ENCODE data around the gene ENOX1.

Gene ENOX1

DNA sequence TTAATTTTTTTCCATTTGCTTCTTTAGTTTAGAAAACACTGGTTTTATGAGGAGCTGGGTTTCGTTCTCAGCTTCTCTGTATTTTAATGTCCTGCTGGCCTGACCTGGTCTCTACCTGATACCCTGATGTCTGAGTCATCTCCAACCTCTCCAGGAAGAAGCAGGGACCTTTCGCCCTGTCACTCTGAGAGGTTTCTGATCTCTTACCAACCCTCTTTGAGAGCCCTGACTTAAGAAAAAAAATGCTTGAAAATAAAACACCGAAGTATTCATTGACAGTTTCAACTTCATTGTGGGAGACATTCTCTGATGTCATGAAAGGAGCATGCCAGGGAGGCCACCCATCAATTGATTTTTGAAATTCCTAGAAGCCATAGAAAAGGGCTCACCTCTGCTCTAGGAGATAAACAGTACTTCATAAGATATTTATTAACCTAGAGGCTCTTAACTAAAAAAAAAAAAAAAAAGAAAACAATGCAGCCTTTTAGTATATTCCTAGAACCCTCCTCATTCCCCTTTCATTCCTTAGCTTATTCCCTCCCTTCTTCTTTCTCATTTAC is 234.8 kb downstream of the ENOX1 start:
- no peak overlapping the region for H3K4me3 ChIP-seq
- peaks cover 0 to under 1% (median under 1%) of the 10 kb centered on the region in 4 donors for H3K4me1 ChIP-seq
- no peaks in the 10 kb centered on the region for H3K9me3 ChIP-seq
- DNase-seq, result no peak
- intact Hi-C loops (cut with DNase I; ENCODE audit: low total_unique reads), result no loop called here
- TF ChIP-seq, protein P1, sequence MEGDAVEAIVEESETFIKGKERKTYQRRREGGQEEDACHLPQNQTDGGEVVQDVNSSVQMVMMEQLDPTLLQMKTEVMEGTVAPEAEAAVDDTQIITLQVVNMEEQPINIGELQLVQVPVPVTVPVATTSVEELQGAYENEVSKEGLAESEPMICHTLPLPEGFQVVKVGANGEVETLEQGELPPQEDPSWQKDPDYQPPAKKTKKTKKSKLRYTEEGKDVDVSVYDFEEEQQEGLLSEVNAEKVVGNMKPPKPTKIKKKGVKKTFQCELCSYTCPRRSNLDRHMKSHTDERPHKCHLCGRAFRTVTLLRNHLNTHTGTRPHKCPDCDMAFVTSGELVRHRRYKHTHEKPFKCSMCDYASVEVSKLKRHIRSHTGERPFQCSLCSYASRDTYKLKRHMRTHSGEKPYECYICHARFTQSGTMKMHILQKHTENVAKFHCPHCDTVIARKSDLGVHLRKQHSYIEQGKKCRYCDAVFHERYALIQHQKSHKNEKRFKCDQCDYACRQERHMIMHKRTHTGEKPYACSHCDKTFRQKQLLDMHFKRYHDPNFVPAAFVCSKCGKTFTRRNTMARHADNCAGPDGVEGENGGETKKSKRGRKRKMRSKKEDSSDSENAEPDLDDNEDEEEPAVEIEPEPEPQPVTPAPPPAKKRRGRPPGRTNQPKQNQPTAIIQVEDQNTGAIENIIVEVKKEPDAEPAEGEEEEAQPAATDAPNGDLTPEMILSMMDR (IDR thresholded peaks at IDR 0.05), result no peak
- no peak overlapping the region for H3K27ac ChIP-seq
- H3K36me3 ChIP-seq, result no peaks in the 10 kb centered on the region
- no peaks in the 10 kb centered on the region for H3K27me3 ChIP-seq

DNA sequence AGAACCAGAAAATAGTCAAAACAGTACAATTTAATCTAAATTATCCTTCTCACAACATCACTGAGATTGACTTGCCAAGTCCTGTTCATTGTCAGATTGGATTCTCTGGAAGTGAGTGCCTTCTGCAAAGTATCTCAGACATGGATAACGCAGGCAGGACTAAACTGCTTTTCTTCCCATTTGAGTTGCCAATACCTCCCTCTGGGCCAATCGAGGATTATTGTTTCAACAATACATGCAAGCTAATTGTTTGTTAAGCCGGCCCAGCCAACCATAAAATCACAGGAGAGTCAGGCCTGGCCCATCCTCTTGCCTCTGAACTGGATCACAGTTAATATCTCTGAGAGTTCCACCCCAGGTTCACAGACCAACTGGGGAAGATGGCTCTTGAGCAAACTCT is 240.0 kb downstream of the ENOX1 start:
- Histone ChIP-seq H3K4me1 (peaks cover 0 to 32% (median 22%) of the 10 kb centered on the region in 4 donors), H3K36me3 (no peaks in the 10 kb centered on the region), H3K27me3 (no peaks in the 10 kb centered on the region), H3K4me3 (no peak overlapping the region), H3K27ac (no peak overlapping the region), H3K9me3 (no peaks in the 10 kb centered on the region)
- TF ChIP-seq, protein P1 (IDR thresholded peaks at IDR 0.05), result no peak
- no peak for DNase-seq
- intact Hi-C loops (cut with DNase I; ENCODE audit: low total_unique reads), result no loop called here

DNA sequence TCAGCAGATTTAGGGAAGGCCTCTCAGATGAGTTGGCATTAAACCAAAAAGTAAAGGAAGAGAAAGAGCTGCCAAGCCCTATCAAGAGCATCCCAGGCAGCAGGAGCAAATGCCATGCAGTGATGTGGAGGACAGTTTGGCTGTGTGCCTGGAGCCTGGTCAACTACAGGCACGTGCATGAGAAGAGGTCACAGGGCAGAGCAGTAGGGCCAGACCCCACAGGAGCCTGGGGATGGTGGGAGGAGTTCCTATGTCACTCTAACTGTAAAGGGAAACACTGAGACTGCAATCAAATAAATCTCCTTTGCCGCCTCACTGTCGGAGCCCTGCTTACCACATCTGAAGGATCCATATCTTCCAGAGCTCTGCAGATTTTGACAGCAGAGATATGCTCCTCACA is 240.5 kb downstream of the ENOX1 start:
- no peak for DNase-seq
- Histone ChIP-seq H3K27ac (no peak overlapping the region), H3K4me3 (no peak overlapping the region), H3K36me3 (no peaks in the 10 kb centered on the region), H3K27me3 (no peaks in the 10 kb centered on the region), H3K4me1 (peaks cover 0 to 32% (median 22%) of the 10 kb centered on the region in 4 donors), H3K9me3 (no peaks in the 10 kb centered on the region)
- TF ChIP-seq, protein P1 (IDR thresholded peaks at IDR 0.05), result no peak
- intact Hi-C loops (cut with DNase I; ENCODE audit: low total_unique reads), result no loop called here

DNA sequence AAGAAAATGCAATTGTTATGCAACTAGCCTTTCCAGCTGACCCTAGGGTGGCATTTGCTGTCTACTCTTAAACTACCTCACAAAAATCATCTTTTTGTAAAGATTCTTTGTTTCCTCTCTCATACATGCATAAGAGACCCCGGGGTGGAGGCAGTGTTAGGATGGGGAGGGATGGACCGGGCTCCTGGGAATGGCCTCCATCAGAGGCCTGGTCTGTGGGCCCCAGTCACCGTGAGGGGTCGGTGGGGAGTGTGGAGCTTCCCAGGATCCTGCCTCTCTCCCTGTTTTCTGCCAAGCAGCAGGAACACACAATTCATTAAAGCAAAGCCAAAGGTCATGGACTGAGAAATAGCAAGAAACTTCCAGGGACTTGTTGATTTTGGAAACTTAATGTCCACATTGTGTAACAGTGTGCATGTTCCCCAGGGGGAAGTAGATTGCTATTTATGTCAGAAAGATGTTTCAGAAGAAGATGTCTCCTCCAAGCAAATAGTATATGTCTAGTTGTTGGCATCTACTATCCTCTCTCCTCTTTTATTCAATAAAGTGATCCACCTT is 241.4 kb downstream of the ENOX1 start:
- Histone ChIP-seq H3K27me3 (no peaks in the 10 kb centered on the region), H3K36me3 (no peaks in the 10 kb centered on the region), H3K4me3 (no peak overlapping the region), H3K27ac (no peak overlapping the region), H3K4me1 (peaks cover 0 to 32% (median 22%) of the 10 kb centered on the region in 4 donors), H3K9me3 (no peaks in the 10 kb centered on the region)
- TF ChIP-seq, protein P1 (IDR thresholded peaks at IDR 0.05), result no peak
- DNase-seq, result no peak
- intact Hi-C loops (cut with DNase I; ENCODE audit: low total_unique reads), result no loop called here

DNA sequence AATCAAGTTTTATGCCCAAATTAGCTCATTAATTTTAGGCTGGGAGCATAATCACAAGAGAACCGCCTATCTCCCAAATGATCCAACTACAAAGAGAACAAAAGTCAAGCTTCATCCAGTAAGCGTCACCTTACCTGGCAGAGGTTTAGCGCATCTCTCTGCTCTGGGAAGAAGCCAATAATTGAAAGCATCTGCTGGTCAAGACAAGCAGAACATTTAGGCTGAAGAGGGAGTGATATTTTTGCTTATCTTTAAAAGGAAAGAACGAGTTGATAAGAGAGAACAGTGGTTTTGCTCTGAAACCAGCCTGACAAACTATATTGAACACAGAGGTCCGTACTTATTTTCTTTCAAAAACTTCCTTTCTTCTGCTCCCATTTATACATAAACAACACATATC is 242.1 kb downstream of the ENOX1 start:
- no peak for DNase-seq
- intact Hi-C loops (cut with DNase I; ENCODE audit: low total_unique reads), result no loop called here
- Histone ChIP-seq H3K9me3 (no peaks in the 10 kb centered on the region), H3K4me3 (no peak overlapping the region), H3K4me1 (peaks cover 0 to 32% (median 22%) of the 10 kb centered on the region in 4 donors), H3K27me3 (no peaks in the 10 kb centered on the region), H3K36me3 (no peaks in the 10 kb centered on the region), H3K27ac (no peak overlapping the region)
- TF ChIP-seq, protein P1 (IDR thresholded peaks at IDR 0.05), result no peak

Data from tibial artery (tissue), 4 donors.